Adrenal gland (tissue), 12 donors: Measurements from ENCODE around the gene PHLDA3. TPM values are rescaled to one million over a fixed set of nuclear protein-coding genes. Genes with fewer than 3 reads are reported as not detected.

ENCODE experiments used
- DNase-seq, 7 donors: peaks; one replicate each; pipeline ENCODE4 v3.0.0-alpha.2; 2019 to 2020
- H3K27ac ChIP-seq, 5 donors: fragments of 200-600 bp; sonication (generic) in 4 of 5; 1 replicate in 3 of 5; 2 replicates in 2 of 5; pipeline versions ENCODE4 v1.5.1 to v1.8.0; 2016 to 2020; ENCODE audit warnings: mild to moderate bottlenecking in 1 of 5
- H3K27me3 ChIP-seq: fragments of 200-600 bp; 2 replicates; pipeline ENCODE4 v1.8.0; 2021
- H3K36me3 ChIP-seq, 2 donors: fragments of 200-600 bp; replicated peaks in 1 of 2; 1 replicate in 1 of 2; 2 replicates in 1 of 2; pipeline versions ENCODE4 v1.5.1 to v1.8.0; 2018 to 2022
- H3K4me1 ChIP-seq, 2 donors: fragments of 200-600 bp; replicated peaks in 1 of 2; 1 replicate in 1 of 2; 2 replicates in 1 of 2; pipeline versions ENCODE4 v1.5.1 to v1.8.0; 2018 to 2021
- H3K4me3 ChIP-seq, 4 donors: fragments of 200-600 bp; sonication (generic) in 3 of 4; one replicate each; pipeline ENCODE4 v1.5.1; 2016 to 2018
- H3K9me3 ChIP-seq, 3 donors: fragments of 200-600 bp; sonication (generic) in 1 of 3; replicated peaks in 1 of 3; 1 replicate in 2 of 3; 2 replicates in 1 of 3; pipeline versions ENCODE4 v1.5.1 to v1.8.0; 2016 to 2021
- CTCF ChIP-seq, 6 experiments: fragments of 450-650 bp in 4 of 6; fragments of 200-600 bp in 2 of 6; sonication (generic) in 1 of 6; IDR thresholded peaks; 1 replicate in 5 of 6; 2 replicates in 1 of 6; pipeline versions ENCODE4 v1.5.1 to v1.8.0; 2016 to 2021; ENCODE audit warnings: antibody characterized with exemption in 6 of 6, mild to moderate bottlenecking in 2 of 6, moderate library complexity in 1 of 6
- POLR2A ChIP-seq, 2 donors: fragments of 450-650 bp; IDR thresholded peaks; one replicate each; pipeline ENCODE4 v1.6.1; 2017; ENCODE audit warnings: antibody characterized with exemption in 2 of 2, mild to moderate bottlenecking in 2 of 2, moderate library complexity in 1 of 2
- WGBS, 4 donors: extraction: QIAGEN DNeasy Blood & Tissue Kit in 2 of 4; methylation state at CpG; one replicate each; pipeline versions ENCODE4 v1.1.5 to v1.1.7; 2013 to 2017; 5-methylcytosine and 5-hydroxymethylcytosine counted together
- intact Hi-C, 2 donors: fragments of 100-400 bp; cut with DNase I; formaldehyde crosslinking; loops; one replicate each; pipeline versions ENCODE4 v1.14.1 to v1.15.0; 2022 to 2023
- polyA plus RNA-seq, 3 donors: library from polyadenylated mRNA; stranded (reverse); fragments of 200-250 nt in 2 of 3; fragments of 350-450 nt in 1 of 3; fragmentation: Illumina TruSeq in 1 of 3; extraction: RNeasy Lipid Tissue Mini Kit (QIAGEN cat#74804) in 1 of 3; gene quantifications; one replicate each; pipeline ENCODE4 v1.2.3, GENCODE V29; 2013 to 2014
- total RNA-seq, 9 donors: library from RNA; depleted of rRNA in 4 of 9; stranded (reverse); fragments of >200 nt in 4 of 9; fragments of 120-200 nt in 1 of 9; fragmentation: NEBNext Ultra II Directional in 1 of 9; extraction: Animal tissue kit (Norgen Biotek cat#: 25700) in 1 of 9; gene quantifications; one replicate each; pipeline versions ENCODE4 v1.1.0 to v1.2.4, GENCODE V29; 2013 to 2023
- donor health status: healthy with polysubstance abuse.
- donor health status: Bipolar disorder and iron deficiency.
- donor health status: DM: yes; HTN: yes; CAD: no.
- donor health status: DM: no; HTN: no; CAD: no.
- donor health status: DM: no; HTN: no; CAD: no.
- donor health status: DM: yes; HTN: yes; CAD: no.

The PHLDA3 gene
- total and polyA plus RNA-seq, 12 donors, result 2.1 to 64.7 (median 29.1) TPM

- intact Hi-C loops, result loop anchor here in 1 of 2 donors (10.0 kb wide), 1 partner anchor 81 kb away; no protein-coding TSS in a partner anchor
- 81 to 97% (median 89%) methylated on average over 3 of the region's 3 CpGs for WGBS, 4 donors
- TF ChIP-seq CTCF (IDR thresholded peaks at IDR 0.05) (no peak), POLR2A (IDR thresholded peaks at IDR 0.05) (no peak)
These were observed 34.7 kb downstream of the PHLDA3 start for GRCh38 chr1:201434266-201434665.

GRCh38 chr1:201433609-201434008 is 35.4 kb downstream of the PHLDA3 start:
- DNase-seq, result no peak
- H3K9me3 ChIP-seq, result no peaks in the 10 kb centered on the region
- 73 to 83% (median 80%) methylated on average over 6 of the region's 6 CpGs for WGBS, 4 donors
- no peak overlapping the region for H3K4me3 ChIP-seq
- intact Hi-C loops, result loop anchor here in 1 of 2 donors (10.0 kb wide), 1 partner anchor 81 kb away; no protein-coding TSS in a partner anchor
- TF ChIP-seq CTCF (IDR thresholded peaks at IDR 0.05) (no peak), POLR2A (IDR thresholded peaks at IDR 0.05) (no peak)
- no peak overlapping the region for H3K27ac ChIP-seq
- H3K36me3 ChIP-seq, result no peaks in the 10 kb centered on the region
- no peaks in the 10 kb centered on the region for H3K27me3 ChIP-seq
- no peaks in the 10 kb centered on the region for H3K4me1 ChIP-seq

More at GRCh38 chr1:201434266-201434665, 34.7 kb downstream of the PHLDA3 start:
- Histone ChIP-seq H3K27ac (no peak overlapping the region), H3K4me3 (no peak overlapping the region), H3K36me3 (no peaks in the 10 kb centered on the region), H3K9me3 (no peaks in the 10 kb centered on the region), H3K27me3 (no peaks in the 10 kb centered on the region), H3K4me1 (no peaks in the 10 kb centered on the region)
- DNase-seq, result no peak

- Histone ChIP-seq H3K4me1 (no peaks in the 10 kb centered on the region), H3K36me3 (no peaks in the 10 kb centered on the region), H3K4me3 (no peak overlapping the region), H3K9me3 (no peaks in the 10 kb centered on the region), H3K27ac (no peak overlapping the region), H3K27me3 (no peaks in the 10 kb centered on the region)
- peak in 1 of 7 donors; percentile 24 for DNase-seq
- TF ChIP-seq CTCF (IDR thresholded peaks at IDR 0.05), result no peak
- TF ChIP-seq POLR2A (IDR thresholded peaks at IDR 0.05), result no peak
- WGBS, 4 donors, result 48 to 74% (median 57%) methylated on average over 4 of the region's 4 CpGs
- intact Hi-C loops, result loop anchor here in 1 of 2 donors (10.0 kb wide), 1 partner anchor 84 kb away; no protein-coding TSS in a partner anchor
These were observed 38.2 kb downstream of the PHLDA3 start for GRCh38 chr1:201430776-201431175.

- intact Hi-C loops, result loop anchor here in 1 of 2 donors (10.0 kb wide), 1 partner anchor 85 kb away; no protein-coding TSS in a partner anchor
- 85 to 91% (median 90%) methylated on average over 15 to 18 of the region's 18 CpGs for WGBS, 4 donors
These were observed 39.1 kb downstream of the PHLDA3 start for GRCh38 chr1:201429736-201430501.

More at GRCh38 chr1:201429736-201430501, 39.1 kb downstream of the PHLDA3 start:
- no peak for TF ChIP-seq CTCF (IDR thresholded peaks at IDR 0.05)
- no peak for TF ChIP-seq POLR2A (IDR thresholded peaks at IDR 0.05)
- no peaks in the 10 kb centered on the region for H3K4me1 ChIP-seq
- H3K36me3 ChIP-seq, result no peaks in the 10 kb centered on the region
- no peaks in the 10 kb centered on the region for H3K9me3 ChIP-seq
- no peak overlapping the region for H3K4me3 ChIP-seq
- no peaks in the 10 kb centered on the region for H3K27me3 ChIP-seq
- no peak overlapping the region for H3K27ac ChIP-seq
- no peak for DNase-seq
